Lung (tissue), 12 donors: ENCODE data around the gene POU1F1. TPM values are rescaled to one million over a fixed set of nuclear protein-coding genes. Genes with fewer than 3 reads are reported as not detected.
A peak's percentile ranks its signal among the peaks of the same experiment; 100 is the strongest.

ENCODE experiments used
- ATAC-seq: fragments of 200-7000 bp; cut with Tn5 transposase; one replicate; pipeline ENCODE4 v1.9.1; 2020; ENCODE audit warnings: moderate number of reproducible peaks; ENCODE audit not compliant: insufficient read depth, low FRiP score
- DNase-seq, 3 donors: peaks; one replicate each; pipeline ENCODE4 v3.0.0-alpha.2; 2013 to 2017
- H3K27ac ChIP-seq, 2 donors: one replicate each; pipeline ENCODE4 v1.5.1; 2013; ENCODE audit warnings: mild to moderate bottlenecking in 2 of 2, moderate library complexity in 2 of 2, control low read depth in 1 of 2, inconsistent platforms in 1 of 2, low read depth in 1 of 2, low read length in 1 of 2
- H3K27me3 ChIP-seq, 3 donors: one replicate each; pipeline ENCODE4 v1.5.1; 2013; ENCODE audit warnings: low read length in 2 of 3; ENCODE audit not compliant: control insufficient read depth in 3 of 3, insufficient read depth in 3 of 3
- H3K36me3 ChIP-seq, 4 donors: one replicate each; pipeline ENCODE4 v1.5.1; 2013; ENCODE audit warnings: low read length in 4 of 4, mild to moderate bottlenecking in 1 of 4, moderate library complexity in 1 of 4; ENCODE audit not compliant: control insufficient read depth in 4 of 4, insufficient read depth in 4 of 4
- H3K4me1 ChIP-seq, 5 donors: one replicate each; pipeline ENCODE4 v1.5.1; 2013; ENCODE audit warnings: low read length in 5 of 5, mild to moderate bottlenecking in 2 of 5, moderate library complexity in 1 of 5; ENCODE audit not compliant: control insufficient read depth in 5 of 5, insufficient read depth in 5 of 5
- H3K4me3 ChIP-seq: one replicate; pipeline ENCODE4 v1.5.1; 2013; ENCODE audit warnings: mild to moderate bottlenecking, control low read depth, moderate library complexity
- H3K9ac ChIP-seq, 2 donors: one replicate each; pipeline ENCODE4 v1.5.1; 2013; ENCODE audit warnings: low read length in 2 of 2, control low read depth in 1 of 2; ENCODE audit not compliant: insufficient read depth in 1 of 2
- H3K9me3 ChIP-seq, 4 donors: one replicate each; pipeline ENCODE4 v1.5.1; 2013; ENCODE audit warnings: low read length in 3 of 4, mild to moderate bottlenecking in 1 of 4, moderate library complexity in 1 of 4; ENCODE audit not compliant: control insufficient read depth in 4 of 4, insufficient read depth in 3 of 4
- CTCF ChIP-seq: IDR thresholded peaks from 2 replicates; pipeline ENCODE4 v1.5.1; 2012; ENCODE audit warnings: mild to moderate bottlenecking; ENCODE audit errors: control extremely low read depth, extremely low read depth
- WGBS, 2 donors: extraction: QIAGEN DNeasy Blood & Tissue Kit; methylation state at CpG; one replicate each; pipeline ENCODE4 v1.1.7; 2013; 5-methylcytosine and 5-hydroxymethylcytosine counted together
- polyA plus RNA-seq, 2 donors: library from polyadenylated mRNA; stranded (reverse); fragments of 200-250 nt; gene quantifications; one replicate each; pipeline ENCODE4 v1.2.1, GENCODE V29; 2013
- total RNA-seq, 2 donors: library from RNA; depleted of rRNA in 1 of 2; stranded (reverse); fragments of >200 nt in 1 of 2; gene quantifications; one replicate each; pipeline ENCODE4 v1.2.1, GENCODE V29; 2014 to 2021
- donor health status: control.
- donor health status: control.
- donor health status: Bipolar disorder and iron deficiency.
- donor health status: healthy.
- donor health status: DM: yes; HTN: yes; CAD: no.

POU1F1 gene
- total and polyA plus RNA-seq, 4 donors: not detected

- 0% methylated on average over 58 to 59 of the region's 59 CpGs for WGBS, 2 donors
- peaks cover 0 to 18% (median 7%) of the 10 kb centered on the region in 5 donors for H3K4me1 ChIP-seq
- peaks cover 0 to 1% (median 0%) of the 10 kb centered on the region in 3 donors for H3K27me3 ChIP-seq
- no peaks in the 10 kb centered on the region for H3K9me3 ChIP-seq
- H3K9ac ChIP-seq: peak within 1 kb of the TSS; percentile 92 to 97
- ATAC-seq: peak; percentile 92
- peak within 1 kb of the TSS; percentile 72 for H3K4me3 ChIP-seq
- no peak for TF ChIP-seq CTCF
- H3K36me3 ChIP-seq: no peaks in the 10 kb centered on the region
- peak; percentile 94 to 97 (median 94) for DNase-seq
- peak within 1 kb of the TSS; percentile 91 to 96 for H3K27ac ChIP-seq
Observed at GRCh38 chr3:87227104-87227834, 49.1 kb downstream of the POU1F1 start, which contains the start of gene CHMP2B. Gene CHMP2B, plus strand, starts transcription at chr3:87227309. Its CDS starts 214 bp downstream, at chr3:87227523.

- H3K4me3 ChIP-seq: no peak overlapping the region
- no peaks in the 10 kb centered on the region for H3K36me3 ChIP-seq
- H3K9ac ChIP-seq: no peak overlapping the region
- DNase-seq: peak; percentile 29 to 64 (median 53)
- TF ChIP-seq CTCF: no peak
- no peak for ATAC-seq
- H3K27me3 ChIP-seq: peaks cover 0 to 3% (median 0%) of the 10 kb centered on the region in 3 donors
- H3K4me1 ChIP-seq: peaks cover 0 to 18% (median 7%) of the 10 kb centered on the region in 5 donors
- H3K27ac ChIP-seq: no peak overlapping the region
- 51 to 76% methylated on average over 5 of the region's 5 CpGs for WGBS, 2 donors
- no peaks in the 10 kb centered on the region for H3K9me3 ChIP-seq
Observed at GRCh38 chr3:87225659-87226058, 50.7 kb downstream of the POU1F1 start.

GRCh38 chr3:87219611-87220010, 56.8 kb downstream of the POU1F1 start:
- no peak for ATAC-seq
- TF ChIP-seq CTCF: no peak

More at GRCh38 chr3:87219611-87220010, 56.8 kb downstream of the POU1F1 start:
- H3K9ac ChIP-seq: no peak overlapping the region
- H3K4me3 ChIP-seq: no peak overlapping the region
- DNase-seq: no peak
- H3K36me3 ChIP-seq: no peaks in the 10 kb centered on the region
- H3K27me3 ChIP-seq: peaks cover 0 to 3% (median 0%) of the 10 kb centered on the region in 3 donors
- no peaks in the 10 kb centered on the region for H3K9me3 ChIP-seq
- 87 to 92% methylated on average over 2 of the region's 2 CpGs for WGBS, 2 donors
- H3K4me1 ChIP-seq: no peaks in the 10 kb centered on the region
- H3K27ac ChIP-seq: no peak overlapping the region
